Hematopoietic multipotent progenitor cell treated with erythropoietin and hydrocortisone succinate and interleukin-3 and kit ligand, for 17 days (in vitro differentiated cells): ENCODE data around the gene DPEP1.
"Not testable (repeated sequence)": the region's sequence is repeated elsewhere in the genome, so short reads cannot be mapped to it uniquely, and the experiment has no call there.

Experiments used
- DNase-seq: peaks from one replicate; pipeline ENCODE4 v3.0.0-alpha.2; 2015; ENCODE audit warnings: low spot score

DPEP1 gene

DNA sequence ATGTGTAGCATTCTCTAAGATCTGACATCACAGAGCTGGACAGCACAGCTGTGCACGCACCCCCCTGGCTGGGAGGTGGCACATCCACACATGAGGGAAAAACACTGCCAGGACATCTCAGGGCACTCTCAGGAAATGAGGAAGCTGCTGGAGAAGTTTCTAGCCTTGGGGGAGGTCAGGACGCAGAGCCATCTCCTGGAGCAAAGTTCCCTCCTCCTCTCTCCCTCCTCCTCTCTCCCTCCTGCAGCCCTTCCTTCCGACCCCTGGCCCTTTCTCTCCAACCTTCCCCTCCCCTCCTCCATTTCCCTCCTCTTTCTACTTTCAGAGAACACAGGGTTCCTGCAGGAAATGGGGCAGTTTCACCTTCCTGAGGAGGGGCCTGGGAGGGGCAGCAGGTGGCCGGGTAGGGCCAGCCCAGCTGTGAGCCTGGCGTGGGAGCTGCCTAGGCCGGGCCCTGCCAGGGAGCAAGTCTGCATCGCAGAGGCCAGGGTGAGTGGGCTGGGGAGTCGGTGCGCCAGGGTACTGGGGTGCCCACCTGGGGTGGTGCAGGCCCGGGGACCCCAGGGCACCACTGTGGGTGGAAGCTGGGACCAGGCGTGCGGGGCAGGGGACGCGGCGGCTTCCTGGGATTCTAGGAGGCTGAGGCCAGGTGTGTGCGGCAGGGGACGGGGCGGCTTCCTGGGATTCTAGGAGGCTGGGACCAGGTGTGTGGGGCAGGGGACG lies at the start of gene DPEP1:
Gene DPEP1 (plus strand): TSS at position 412 of the 723 bp plus-strand sequence. CDS start 16,769 bp downstream, outside the sequence.
- DNase-seq, result no peak

DNA sequence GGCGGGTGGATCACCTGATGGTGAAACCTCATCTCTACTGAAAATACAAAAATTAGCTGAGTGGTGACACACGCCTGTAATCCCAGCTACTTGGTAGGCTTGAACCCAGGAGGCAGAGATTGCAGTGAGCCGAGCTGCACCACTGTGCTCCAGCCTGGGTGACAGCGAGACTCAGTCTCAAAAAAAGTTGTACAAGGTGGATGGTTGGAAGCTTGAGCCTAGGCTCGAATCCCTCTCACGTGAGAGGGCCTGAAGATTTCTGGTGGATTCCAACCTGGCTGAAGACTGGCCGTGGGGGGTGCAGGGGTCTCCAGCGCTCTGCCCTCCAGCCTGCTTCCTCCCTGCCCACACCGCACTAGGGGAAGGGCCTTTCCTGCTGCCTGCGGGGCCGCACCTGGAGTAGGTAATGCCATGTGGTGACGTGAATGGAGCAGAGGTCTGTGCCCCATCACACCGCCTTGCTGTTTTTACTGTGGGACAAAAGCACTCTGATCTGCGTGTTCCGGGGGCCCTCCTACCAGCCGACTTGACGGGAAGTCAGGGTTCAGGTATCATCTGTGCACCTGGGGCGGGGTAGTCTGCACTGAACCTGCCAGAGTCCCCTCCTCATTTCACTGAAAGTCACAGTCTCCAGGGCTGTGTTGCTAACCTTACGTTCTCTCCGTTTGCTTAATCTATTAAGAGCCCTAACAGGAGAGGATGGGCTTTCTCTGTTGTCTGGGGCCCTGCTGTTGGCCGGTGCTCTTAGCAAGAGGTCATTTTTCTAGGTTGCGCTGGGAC lies 48.8 kb upstream of the DPEP1 start:
- DNase-seq, result no peak

DNA sequence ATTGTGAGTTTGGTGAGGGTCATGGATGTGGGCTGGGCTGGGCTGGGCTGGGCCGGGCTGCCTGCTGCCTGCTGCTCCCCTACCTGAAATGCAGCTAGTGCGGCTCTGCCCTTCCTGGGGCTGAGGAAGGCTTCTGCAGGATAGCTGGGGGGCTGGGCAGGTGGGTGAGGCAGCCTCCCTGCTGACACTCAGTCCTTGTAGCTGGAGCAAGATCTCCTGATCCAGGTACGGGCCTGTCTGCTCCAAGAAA lies 48.3 kb upstream of the DPEP1 start:
- DNase-seq, result no peak

DNA sequence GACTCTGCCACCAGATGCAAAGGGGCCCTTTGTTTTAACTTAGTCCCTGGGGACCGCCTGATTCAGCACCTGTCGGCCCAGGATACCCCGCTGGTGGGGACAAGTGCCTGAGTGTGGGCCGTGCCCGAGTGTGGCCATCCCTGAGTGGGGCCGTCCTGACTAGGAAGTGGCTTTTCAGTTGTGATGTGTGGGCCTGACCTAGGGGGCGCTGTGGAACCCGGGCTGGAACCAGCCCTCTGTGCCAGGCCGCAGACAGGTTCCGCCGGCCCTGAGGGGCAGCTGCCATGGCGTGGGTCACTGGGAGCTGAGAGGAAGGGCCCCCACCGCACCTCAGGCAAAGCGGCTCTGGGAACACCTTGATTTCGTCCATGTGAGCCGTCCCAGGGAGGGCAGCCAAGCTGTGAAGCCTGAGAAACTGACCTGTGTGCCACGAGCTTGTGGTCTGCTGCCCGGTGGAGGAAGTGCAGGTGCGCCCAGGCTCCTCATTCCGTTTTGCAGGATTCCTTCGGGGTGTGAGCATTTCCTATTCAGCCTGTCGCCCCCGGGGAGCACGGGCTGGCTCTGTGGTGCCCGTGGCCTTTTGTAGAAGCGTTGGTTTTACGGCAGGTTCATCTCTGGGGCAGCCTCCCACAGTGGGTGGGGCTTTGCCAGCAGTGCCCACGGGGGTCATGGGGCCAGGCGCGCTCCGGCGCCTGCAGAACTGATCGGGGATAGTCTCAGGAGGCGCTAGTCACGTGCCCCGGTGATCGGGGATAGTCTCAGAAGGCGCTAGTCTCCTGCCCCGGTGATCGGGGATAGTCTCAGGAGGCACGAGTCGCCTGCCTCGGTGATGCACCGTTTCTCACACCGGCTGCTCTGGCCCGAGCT lies 47.7 kb upstream of the DPEP1 start:
- peak; percentile 51 for DNase-seq

DNA sequence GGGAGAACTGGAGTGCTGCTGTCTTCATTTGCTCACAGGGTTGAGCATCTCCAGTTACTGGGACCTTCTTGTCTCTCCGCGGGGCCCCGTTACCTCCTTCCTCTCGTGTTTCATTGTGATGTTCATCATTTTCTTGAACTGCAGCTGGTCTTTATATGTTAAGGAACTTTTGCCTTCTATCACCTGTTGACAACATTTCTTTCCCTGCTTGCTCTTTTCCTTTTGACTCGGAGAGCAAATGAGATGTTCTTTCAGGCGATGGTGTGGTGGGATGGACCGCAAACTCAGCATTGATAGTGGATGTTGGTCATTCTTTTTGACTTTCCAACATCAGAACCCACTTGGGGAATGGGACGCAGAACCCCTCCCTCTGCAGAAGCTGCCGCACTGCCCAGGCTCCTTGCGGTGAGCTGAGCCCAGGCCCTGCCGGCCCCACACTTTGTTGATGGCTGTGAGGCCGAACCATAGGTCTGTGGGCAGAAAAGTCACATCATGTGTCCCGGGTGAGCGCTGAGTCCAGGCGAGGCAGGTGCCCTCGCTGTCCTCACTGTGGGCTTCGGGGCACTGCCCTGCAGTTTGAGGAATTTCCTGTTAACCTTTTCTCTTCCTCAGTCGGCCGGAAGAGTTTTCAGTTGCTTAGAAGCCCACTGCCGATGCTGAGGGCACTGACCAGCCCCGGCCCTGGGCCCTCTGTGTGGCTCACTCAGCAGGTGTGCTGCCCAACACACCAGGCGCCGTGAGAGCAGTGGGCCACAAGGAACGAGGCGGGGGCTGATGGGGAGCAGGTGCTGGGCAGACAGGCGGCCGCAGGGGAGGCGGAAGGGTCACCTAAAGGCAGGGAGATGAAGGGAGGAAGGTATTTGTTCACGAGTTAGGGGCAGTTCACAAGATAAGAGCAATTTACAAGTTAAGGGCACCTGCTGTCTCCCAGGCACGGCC lies 45.5 kb upstream of the DPEP1 start:
- no peak for DNase-seq

DNA sequence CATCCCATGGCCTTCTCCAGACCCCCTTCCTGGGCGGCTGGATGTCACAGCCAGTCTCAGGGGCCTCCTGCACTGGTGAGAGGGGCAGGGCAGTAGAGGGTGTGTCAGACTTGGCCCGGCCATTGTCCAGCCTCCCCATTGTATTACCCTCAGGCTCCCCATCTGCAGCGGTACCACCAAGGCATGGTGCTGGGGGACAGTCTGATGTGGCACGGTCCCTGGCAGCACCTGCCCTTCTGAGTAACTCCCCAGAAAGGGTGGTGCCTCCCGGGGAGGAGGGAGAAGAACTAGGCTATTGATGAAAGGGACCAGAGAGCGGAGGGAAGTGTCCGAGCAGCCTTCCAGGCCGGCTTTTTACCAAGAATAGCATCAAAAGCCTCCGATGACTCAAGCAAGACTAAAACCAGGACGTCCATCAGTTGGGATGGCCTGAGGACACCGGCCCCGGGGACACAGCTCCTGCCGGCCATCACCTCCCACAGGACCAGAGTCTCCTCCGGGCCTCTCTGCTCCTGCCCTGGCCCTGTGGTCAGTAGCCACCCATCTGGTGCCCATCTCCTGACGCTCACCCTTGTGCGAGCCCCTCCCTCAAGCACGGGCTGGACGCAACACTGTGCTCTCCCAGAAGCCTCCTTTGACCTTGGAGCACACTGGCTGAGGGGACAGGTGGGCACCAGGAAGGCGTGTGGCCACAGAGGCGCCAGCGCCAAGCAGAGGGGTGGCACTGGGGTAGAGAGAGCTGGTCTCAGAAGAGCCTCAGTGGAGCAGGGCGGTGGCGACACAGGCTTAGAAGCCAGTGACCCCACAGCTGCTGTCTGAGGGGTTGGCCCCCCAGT lies 43.7 kb upstream of the DPEP1 start:
- no peak for DNase-seq

DNA sequence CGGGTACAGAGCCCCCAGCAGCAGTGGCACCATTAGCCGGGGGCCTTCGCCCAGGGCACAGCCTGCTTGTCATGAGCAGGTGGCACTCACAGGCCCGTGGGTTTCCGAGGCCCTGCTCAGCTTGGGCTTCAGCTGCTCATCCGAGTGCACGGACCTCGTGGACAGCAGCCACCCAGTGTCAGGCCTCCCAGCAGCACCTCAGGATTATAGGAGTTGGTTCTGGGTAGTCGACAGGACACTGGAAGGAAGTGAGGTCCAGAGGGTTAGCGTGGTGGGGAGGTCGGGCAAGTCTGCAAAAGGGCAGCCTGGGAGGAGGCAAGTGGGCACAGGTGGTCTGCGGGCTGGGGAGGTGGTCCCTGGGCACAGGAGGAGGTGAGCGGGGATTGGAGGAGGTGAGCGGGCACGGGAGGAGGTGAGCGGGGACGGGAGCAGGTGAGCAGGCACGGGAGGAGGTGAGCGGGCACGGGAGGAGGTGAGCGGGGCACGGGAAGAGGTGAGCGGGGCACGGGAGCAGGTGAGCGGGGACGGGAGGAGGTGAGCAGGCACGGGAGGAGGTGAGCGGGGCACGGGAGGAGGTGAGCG lies 43.0 kb upstream of the DPEP1 start:
- no peak for DNase-seq

DNA sequence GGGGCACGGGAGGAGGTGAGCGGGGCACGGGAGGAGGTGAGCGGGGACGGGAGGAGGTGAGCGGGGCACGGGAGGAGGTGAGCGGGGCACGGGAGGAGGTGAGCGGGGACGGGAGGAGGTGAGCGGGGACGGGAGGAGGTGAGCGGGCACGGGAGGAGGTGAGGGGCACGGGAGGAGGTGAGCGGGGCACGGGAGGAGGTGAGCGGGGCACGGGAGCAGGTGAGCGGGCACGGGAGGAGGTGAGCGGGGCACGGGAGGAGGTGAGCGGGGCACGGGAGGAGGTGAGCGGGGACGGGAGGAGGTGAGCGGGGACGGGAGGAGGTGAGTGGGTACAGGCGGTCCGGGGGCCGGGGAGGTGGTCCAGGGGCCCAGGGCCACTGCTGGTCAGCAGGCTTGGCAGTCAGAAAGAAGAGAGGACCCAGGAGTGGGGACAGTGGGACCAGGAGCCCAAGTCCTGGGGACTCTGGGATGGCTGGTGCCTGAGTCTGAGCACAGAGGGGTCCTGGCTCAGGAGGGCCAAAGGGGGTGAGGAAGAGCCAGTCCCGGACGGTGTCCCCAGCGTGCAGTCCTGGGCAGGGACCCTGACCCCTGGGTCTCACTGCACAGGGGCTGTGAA lies 42.4 kb upstream of the DPEP1 start:
- not testable (repeated sequence) for DNase-seq

DNA sequence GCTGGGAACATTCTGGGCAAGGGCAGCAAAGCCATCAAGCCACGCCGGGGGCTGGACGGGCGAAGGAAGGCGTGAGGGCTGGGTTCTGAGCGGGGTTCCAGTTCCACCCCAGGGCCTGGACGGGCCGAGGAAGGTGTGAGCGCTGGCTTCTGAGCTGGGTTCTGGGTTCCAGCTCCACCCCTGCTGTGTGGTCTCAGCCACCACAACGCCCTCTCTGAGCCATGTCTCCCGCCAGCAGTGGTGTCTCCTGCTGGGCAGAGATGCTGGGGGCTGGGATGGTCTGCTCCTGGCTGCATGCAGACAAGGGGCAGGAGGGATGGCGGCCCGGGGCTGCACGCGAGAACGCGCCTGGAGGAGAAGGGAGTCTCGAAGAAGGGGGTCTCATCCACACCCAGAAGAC lies 41.8 kb upstream of the DPEP1 start:
- DNase-seq, result no peak

DNA sequence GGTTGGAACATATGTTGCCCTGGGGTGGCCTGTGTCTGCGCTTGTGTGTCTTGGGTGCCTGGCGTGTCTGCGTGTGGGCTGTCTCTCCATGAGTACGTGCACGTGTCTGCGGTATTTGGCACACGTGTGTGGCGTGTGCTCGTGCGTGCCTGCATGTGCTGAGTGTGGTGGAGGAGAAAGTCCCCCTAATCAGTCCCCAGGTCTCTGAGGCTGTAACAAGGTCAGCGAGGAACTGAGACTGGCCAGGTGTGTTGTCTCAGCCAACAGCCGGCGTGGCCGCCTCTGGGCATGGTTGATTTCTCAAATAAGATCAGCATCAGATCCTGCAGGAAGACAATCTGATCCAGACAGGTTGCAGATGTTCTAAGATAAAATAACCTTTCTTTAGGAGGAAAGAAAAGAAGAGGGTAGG lies 41.4 kb upstream of the DPEP1 start:
- no peak for DNase-seq

DNA sequence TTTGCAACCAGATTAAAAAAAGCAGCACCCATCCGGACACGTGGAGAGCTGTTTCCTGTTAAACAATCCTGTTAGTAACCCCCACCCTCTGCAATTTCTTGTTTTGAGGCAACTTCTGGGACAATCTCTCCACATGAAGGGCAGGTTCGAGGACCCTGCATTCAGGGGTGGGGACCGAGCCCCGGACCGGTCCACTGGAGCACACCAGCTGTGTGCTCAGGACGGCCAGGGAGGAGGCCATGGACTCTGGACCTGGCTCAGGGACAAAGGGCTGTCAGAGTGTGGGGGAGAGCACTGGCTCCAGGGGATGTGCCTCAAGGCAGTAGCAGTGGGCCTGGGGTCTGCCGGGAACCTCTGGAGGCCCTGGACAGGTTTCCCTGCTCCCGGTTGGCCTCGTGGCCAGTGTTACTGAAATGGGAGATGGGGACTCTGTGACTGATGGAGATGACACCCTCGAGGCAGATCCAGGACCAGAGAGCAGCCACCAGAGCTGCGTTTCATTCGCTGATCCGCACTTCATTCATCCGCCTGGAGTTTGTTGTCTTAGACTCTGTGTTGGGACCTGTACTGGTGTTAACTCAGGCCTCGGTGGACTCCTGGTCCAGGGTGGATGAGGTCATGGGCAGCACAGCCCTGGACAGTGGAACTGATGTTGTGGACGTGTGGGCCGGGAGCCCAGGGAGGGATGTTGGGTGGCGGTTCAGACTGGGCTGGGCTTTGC lies 40.8 kb upstream of the DPEP1 start:
- no peak for DNase-seq

DNA sequence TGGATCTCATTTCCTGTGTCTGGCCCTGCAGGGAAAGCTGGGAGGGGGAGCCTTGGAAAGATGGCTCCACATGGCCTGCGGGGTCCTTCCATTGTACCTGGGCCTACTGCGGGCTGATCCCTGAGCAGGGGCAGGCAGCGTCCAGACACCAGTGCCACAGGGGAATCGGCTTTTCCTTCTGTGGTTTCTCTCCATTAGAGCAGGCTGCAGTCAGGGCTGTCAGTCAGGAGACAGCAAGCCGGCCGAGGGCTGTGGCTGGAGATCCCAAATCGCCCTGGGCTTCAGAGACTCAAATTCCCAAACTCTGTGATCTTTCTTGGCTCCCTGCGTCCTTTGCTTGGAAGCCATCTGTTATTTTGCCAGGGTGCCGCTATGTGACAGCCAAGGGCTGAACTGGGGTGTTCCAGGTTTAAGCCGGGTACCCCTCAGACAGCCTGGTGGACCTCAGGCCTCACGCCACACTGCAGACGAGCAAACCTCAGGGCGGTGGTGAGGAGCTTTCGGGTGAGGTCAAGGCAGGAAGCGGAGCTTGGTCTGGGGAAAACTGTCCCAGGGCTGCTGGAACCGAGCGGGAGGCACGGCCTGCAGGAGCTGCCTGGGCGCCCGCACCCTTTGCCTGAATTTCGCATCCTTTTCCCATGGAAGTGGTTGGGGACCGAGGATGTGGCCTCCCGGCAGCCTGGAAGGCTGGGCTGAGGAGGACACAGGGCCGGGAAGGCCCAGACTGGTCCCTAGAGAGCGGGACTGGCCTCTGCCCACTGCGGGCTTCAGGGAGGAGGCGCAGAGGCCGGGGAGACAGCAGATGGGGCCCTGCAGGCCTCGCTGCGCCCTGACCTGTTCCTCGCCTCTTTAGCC lies 39.4 kb upstream of the DPEP1 start:
- no peak for DNase-seq

DNA sequence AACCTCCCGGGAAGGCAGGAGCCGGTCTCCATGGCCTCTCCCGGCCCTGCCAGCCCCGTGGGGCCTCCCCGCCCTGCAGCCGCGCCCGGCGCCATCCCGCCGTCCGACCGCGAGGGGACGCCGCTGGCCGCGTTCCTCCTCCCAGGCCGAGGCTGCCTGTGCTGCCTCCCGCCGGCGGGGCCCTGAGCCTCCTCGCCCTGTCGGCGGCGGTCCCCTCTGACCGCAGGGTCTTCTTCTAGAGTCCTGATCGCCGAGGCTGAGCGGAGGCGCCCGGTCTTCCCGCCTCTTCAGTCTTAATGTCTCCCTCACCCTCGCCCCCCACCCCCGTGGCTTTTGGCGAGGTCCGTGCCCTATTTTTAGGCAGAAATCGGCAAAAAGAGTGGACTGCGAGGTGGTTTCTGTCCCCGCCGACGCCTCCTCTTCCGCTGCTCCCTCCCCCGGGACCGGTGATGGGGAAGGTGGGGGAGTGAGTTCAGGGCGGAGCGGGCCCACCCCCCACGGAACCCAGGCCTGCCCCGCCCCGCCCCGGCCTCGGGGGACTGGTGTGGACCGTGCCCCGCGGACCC lies 38.7 kb upstream of the DPEP1 start:
- no peak for DNase-seq

DNA sequence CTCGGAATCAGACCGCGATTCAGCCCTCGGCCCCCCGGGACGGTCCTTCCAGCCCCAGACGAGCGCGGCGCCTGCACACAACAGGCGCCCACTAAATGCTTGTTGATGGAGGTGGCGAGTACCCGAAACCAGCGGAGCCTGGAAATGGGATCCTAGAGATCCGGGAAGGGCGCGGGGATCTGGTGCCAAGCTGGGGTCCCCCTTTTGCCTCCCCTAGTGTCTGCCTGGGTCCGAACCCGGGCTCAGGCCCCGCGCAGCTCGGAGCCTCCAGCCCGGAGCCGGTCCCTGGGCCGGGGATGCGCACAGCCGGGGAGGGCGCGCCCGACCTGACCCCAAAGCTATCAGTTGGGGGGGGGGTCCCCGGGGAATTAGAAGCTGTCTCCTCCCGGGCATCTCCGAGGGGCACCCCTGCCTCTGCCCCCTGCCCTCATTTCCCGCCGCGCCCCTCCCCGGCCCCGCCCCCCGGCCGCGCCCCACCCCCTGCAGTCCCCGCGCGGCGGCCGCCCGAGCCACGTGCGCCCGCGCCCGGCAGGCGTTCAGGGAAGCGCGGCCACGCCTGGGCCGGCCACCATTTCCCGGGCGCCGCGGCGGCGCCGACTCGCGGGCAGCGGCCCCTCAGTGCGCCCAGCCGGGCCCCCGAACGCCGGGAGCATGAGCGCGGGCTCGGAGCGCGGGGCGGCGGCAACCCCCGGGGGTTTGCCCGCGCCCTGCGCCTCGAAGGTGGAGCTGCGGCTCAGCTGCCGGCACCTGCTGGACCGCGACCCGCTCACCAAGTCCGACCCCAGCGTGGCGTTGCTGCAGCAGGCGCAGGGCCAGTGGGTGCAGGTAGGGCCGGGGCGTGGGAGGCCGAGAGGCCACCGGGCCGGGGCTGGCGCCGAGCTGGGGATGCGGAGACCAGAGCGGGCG lies 37.9 kb upstream of the DPEP1 start, which contains the start of gene CPNE7:
Gene CPNE7 (plus strand): TSS at position 512 of the 906 bp plus-strand sequence. CDS start 140 bp downstream, at position 652.
- DNase-seq, result no peak

DNA sequence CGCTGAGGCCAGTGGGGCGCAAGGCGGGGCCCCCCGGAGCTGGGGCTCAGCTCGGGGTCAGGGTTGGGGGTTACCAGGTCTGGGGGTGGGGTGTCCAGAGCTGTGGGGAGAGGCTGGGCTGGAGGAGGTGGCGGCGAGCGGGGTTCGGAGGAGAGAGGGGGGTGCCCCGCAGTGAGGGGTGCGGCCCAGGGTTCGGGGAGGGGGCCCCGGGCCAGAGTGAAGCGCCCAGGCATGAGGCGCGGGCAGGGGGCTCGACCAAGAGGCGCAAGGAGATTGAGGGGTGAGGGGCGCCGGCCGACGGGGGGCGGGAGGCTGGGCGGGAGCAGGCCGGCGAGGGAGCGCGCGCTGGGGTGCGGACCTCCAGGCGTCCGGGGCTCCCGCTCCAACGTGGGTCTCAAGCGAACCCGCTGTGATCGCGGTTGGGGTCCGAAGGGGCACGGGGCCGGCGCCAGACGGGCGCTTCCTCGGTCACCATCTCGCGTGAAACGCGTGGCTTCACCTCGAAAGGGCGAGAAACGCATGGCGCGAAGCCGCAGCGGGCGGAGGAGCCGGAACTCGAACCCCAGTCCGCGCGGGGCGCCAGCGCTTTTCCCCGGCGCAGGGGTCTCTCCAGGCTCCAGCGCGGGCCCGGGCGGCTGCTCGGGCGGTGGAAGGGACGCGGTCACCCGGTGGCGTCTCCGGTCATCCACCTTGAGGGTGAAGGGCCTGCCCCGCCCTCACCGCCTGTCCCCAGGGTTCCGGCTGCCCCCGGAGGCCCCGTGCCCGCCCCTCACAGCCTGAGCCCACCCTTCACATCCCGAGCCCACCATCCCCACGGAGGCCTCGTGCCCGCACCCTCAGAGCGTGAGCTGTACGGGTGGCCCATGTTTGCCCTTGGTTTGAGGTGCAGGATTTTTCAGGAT lies 37.0 kb upstream of the DPEP1 start:
- no peak for DNase-seq
